Measurements from ENCODE around the gene STT3A. TPM values are rescaled to one million over a fixed set of nuclear protein-coding genes. Genes with fewer than 3 reads are reported as not detected.

STT3A gene
- total and polyA plus RNA-seq, 2 of the 13 experiments (the other 11 are each of a cell fraction or from before 2014, with no cell fraction given), result 229 to 319 TPM

DNA sequence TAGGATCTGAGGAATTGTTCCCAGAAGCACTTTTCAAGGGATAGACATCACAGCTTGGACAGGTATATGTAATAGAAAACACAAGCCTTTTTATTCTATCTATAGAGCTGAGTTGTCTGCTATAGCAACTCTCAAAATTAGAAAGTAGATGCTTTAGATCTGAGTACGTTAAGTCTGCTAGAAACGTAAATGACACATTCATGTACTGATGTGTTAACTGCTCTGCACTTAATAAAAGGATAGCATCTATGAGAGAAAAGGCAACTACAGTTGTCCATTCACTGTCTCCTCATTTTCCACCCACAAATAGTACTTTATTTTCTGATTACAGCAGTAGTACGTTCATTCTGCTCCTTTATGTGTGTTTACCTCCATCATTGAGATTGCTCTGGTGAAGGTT lies 6.0 kb upstream of the STT3A start:
- H3K4me1 ChIP-seq (ENCODE audit: insufficient read depth, low read length), result peaks cover 10% of the 10 kb centered on the region; the same call in 1 of the 2 replicates
- H3K79me2 ChIP-seq (ENCODE audit: insufficient read depth, low read length), result peaks cover 2% of the 10 kb centered on the region
- in situ Hi-C loops (cut with HindIII; ENCODE audit: extremely low pct_ligation_motif_present, low pct_unique_long_range_greater_than_20kb), result no loop called here
- no peak for FAIRE-seq
- H3K4me2 ChIP-seq (ENCODE audit: low read depth, low read length), result no peak overlapping the region
- H3K27me3 ChIP-seq (ENCODE audit: control insufficient read depth in 1 of 2, insufficient read depth in 2 of 2, low read length in 2 of 2), result no peaks in the 10 kb centered on the region; a peak in 1 of 5 replicates
- H2AFZ ChIP-seq (ENCODE audit: low read length), result no peak overlapping the region
- H3K9ac ChIP-seq (ENCODE audit: insufficient read depth, low read depth, low read length), result no peak overlapping the region
- H3K9me3 ChIP-seq (ENCODE audit: low read length), result no peaks in the 10 kb centered on the region
- intact Hi-C loops (cut with micrococcal nuclease; ENCODE audit: unreplicated experiment), result no loop called here
- peaks cover 0 to 17% of the 10 kb centered on the region in 2 experiments; a peak in 4 of 5 replicates for H3K36me3 ChIP-seq (replicated peaks in 1 of 2; ENCODE audit: control insufficient read depth in 1 of 2, insufficient read depth in 2 of 2, low read length in 2 of 2)
- no peak overlapping the region for H3K27ac ChIP-seq (ENCODE audit: extremely low read length, insufficient read depth, low read length)
- ChIA-PET CTCF (ENCODE audit: low intra/inter-chr PET ratio, low total read pairs) (no interaction called here), POLR2A (interaction anchor here (1.2 kb wide), 1 partner anchor 11 kb away, joined by 4 read pairs; no protein-coding TSS in a partner anchor)
- ATAC-seq, result no peak
- no peak for DNase-seq (ENCODE audit: low spot score)
- H4K20me1 ChIP-seq (ENCODE audit: insufficient read depth, low read length), result no peaks in the 10 kb centered on the region
- no peak overlapping the region for H3K4me3 ChIP-seq (replicated peaks in 1 of 3; ENCODE audit: insufficient read depth in 1 of 3, low read depth in 2 of 3, low read length in 3 of 3)
- WGBS (ENCODE audit: low lambda C conversion rate), result 99% methylated on average over 3 of the region's 3 CpGs
- no TSS peak for BruUV-seq (replicated peaks)
- TF ChIP-seq HNRNPH1 (optimal IDR thresholded peaks at IDR 0.05; ENCODE audit: low read depth, low read length), result no peak
- TF ChIP-seq, protein P1, sequence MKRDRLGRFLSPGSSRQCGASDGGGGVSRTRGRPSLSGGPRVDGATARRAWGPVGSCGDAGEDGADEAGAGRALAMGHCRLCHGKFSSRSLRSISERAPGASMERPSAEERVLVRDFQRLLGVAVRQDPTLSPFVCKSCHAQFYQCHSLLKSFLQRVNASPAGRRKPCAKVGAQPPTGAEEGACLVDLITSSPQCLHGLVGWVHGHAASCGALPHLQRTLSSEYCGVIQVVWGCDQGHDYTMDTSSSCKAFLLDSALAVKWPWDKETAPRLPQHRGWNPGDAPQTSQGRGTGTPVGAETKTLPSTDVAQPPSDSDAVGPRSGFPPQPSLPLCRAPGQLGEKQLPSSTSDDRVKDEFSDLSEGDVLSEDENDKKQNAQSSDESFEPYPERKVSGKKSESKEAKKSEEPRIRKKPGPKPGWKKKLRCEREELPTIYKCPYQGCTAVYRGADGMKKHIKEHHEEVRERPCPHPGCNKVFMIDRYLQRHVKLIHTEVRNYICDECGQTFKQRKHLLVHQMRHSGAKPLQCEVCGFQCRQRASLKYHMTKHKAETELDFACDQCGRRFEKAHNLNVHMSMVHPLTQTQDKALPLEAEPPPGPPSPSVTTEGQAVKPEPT (CRISPR knock-in tag; IDR thresholded peaks at IDR 0.05; ENCODE audit: low read depth), result no peak
- TF ChIP-seq PAWR (CRISPR knock-in tag; IDR thresholded peaks at IDR 0.05; ENCODE audit: borderline replicate concordance), result no peak
- TF ChIP-seq ZNF724P (CRISPR knock-in tag; IDR thresholded peaks at IDR 0.05; ENCODE audit: borderline replicate concordance), result no peak
- TF ChIP-seq, protein P2, sequence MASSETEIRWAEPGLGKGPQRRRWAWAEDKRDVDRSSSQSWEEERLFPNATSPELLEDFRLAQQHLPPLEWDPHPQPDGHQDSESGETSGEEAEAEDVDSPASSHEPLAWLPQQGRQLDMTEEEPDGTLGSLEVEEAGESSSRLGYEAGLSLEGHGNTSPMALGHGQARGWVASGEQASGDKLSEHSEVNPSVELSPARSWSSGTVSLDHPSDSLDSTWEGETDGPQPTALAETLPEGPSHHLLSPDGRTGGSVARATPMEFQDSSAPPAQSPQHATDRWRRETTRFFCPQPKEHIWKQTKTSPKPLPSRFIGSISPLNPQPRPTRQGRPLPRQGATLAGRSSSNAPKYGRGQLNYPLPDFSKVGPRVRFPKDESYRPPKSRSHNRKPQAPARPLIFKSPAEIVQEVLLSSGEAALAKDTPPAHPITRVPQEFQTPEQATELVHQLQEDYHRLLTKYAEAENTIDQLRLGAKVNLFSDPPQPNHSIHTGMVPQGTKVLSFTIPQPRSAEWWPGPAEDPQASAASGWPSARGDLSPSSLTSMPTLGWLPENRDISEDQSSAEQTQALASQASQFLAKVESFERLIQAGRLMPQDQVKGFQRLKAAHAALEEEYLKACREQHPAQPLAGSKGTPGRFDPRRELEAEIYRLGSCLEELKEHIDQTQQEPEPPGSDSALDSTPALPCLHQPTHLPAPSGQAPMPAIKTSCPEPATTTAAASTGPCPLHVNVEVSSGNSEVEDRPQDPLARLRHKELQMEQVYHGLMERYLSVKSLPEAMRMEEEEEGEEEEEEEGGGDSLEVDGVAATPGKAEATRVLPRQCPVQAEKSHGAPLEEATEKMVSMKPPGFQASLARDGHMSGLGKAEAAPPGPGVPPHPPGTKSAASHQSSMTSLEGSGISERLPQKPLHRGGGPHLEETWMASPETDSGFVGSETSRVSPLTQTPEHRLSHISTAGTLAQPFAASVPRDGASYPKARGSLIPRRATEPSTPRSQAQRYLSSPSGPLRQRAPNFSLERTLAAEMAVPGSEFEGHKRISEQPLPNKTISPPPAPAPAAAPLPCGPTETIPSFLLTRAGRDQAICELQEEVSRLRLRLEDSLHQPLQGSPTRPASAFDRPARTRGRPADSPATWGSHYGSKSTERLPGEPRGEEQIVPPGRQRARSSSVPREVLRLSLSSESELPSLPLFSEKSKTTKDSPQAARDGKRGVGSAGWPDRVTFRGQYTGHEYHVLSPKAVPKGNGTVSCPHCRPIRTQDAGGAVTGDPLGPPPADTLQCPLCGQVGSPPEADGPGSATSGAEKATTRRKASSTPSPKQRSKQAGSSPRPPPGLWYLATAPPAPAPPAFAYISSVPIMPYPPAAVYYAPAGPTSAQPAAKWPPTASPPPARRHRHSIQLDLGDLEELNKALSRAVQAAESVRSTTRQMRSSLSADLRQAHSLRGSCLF (CRISPR knock-in tag; IDR thresholded peaks at IDR 0.05; ENCODE audit: borderline replicate concordance), result no peak
- TF ChIP-seq HNRNPK (IDR thresholded peaks at IDR 0.05; ENCODE audit: low read depth, low read length, poor library complexity, severe bottlenecking), result no peak
- TF ChIP-seq SP1 (IDR thresholded peaks at IDR 0.05), result no peak
- no peak for TF ChIP-seq SP1 (CRISPR knock-in tag; IDR thresholded peaks at IDR 0.05)
- TF ChIP-seq RXRB (CRISPR knock-in tag; IDR thresholded peaks at IDR 0.05; ENCODE audit: borderline replicate concordance), result no peak
- TF ChIP-seq YY1 (IDR thresholded peaks at IDR 0.05; ENCODE audit: insufficient read depth, insufficient replicate concordance, low read depth, low read length), result no peak
- no peak for TF ChIP-seq BHLHE40 (IDR thresholded peaks at IDR 0.05; ENCODE audit: low read length)
- TF ChIP-seq JUND (CRISPR knock-in tag; IDR thresholded peaks at IDR 0.05), result no peak
- TF ChIP-seq MEIS1 (CRISPR knock-in tag; IDR thresholded peaks at IDR 0.05; ENCODE audit: borderline replicate concordance), result no peak
